Measurements from ENCODE around the gene OR52K1. TPM values are rescaled to one million over a fixed set of nuclear protein-coding genes. Genes with fewer than 3 reads are reported as not detected.
"Not testable (repeated sequence)": the region's sequence is repeated elsewhere in the genome, so short reads cannot be mapped to it uniquely, and the experiment has no call there.

Gene OR52K1
- polyA plus RNA-seq, 6 donors from 2014 or later, result not detected

GRCh38 chr11:4496557-4497248 is 14.3 kb downstream of the OR52K1 start:
- ATAC-seq (ENCODE audit: low read depth in 2 of 2), result no peak

GRCh38 chr11:4508886-4509285 is 26.4 kb downstream of the OR52K1 start:
- DNase-seq, result no peak
- Mint-ChIP-seq H3K4me3 (no peak overlapping the region), H3K4me1 (no peaks in the 10 kb centered on the region), H3K9me3 (peaks cover 3 to 9% (median 6%) of the 10 kb centered on the region in 7 donors), H3K27ac (no peak overlapping the region), H3K36me3 (peaks cover 0 to 7% of the 10 kb centered on the region in 2 donors), H3K27me3 (peaks cover 23 to 29% (median 29%) of the 10 kb centered on the region in 3 donors)
- no peak for ATAC-seq (ENCODE audit: low read depth in 2 of 2)

More at GRCh38 chr11:4496557-4497248, 14.3 kb downstream of the OR52K1 start:
- DNase-seq, result no peak
- Mint-ChIP-seq H3K27ac (no peak overlapping the region), H3K4me1 (peaks cover 0 to 6% (median 5%) of the 10 kb centered on the region in 3 donors), H3K36me3 (peaks cover 0 to 3% of the 10 kb centered on the region in 2 donors), H3K9me3 (peaks cover 0 to 9% (median 0%) of the 10 kb centered on the region in 7 donors), H3K27me3 (peaks cover 4 to 11% (median 6%) of the 10 kb centered on the region in 3 donors), H3K4me3 (no peak overlapping the region)

DNA sequence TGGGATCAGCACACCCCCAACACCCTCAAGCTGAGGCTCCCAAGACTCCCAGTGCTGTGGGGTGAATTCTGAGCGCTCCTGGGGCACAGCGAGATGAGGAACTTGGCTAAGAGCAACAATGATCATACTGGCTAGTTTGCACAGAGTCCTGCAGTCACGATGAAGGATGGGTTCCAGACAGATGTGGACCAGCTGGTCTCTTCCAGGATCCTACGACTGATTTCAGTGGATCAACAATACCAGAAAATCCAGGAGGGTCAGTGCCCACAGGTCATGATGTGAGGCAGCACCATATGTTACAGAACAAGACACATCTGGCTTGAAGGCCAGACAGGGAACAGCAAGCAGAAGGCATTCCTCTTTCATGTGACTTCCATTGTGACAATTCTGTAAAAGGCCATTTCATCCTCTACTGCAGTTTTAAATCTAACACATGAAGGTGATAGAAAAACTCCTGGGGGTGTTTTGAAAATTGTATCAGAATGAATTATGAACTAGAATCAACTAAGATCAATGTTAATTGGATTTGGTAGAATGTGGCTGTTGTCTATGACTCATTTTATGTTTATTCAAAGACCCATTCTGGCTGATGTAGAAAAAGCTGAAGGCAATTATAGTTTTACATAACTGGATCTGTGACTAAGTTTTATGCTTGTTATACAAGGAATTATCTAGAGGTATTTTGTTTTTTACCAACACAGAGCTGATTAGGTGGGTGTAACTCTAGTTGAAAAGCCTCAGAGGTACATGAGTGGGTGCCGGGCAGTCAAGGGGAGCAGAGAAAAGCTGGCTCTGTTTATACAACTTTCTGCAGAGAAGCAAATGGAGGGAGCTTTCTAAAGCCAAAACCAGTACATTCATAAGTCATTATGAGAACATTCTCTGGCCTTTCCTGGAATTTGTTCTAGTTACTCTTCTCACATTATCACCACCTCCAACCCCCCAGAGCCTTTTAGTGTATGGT is 29.1 kb downstream of the OR52K1 start:
- Mint-ChIP-seq H3K36me3 (peaks cover 0 to 7% of the 10 kb centered on the region in 2 donors), H3K27me3 (peaks cover 16 to 19% (median 19%) of the 10 kb centered on the region in 3 donors), H3K9me3 (peaks cover 3 to 9% (median 7%) of the 10 kb centered on the region in 7 donors), H3K4me1 (no peaks in the 10 kb centered on the region), H3K4me3 (no peak overlapping the region), H3K27ac (no peak overlapping the region)
- DNase-seq (no peak), ATAC-seq (ENCODE audit: low read depth in 2 of 2) (no peak)

DNA sequence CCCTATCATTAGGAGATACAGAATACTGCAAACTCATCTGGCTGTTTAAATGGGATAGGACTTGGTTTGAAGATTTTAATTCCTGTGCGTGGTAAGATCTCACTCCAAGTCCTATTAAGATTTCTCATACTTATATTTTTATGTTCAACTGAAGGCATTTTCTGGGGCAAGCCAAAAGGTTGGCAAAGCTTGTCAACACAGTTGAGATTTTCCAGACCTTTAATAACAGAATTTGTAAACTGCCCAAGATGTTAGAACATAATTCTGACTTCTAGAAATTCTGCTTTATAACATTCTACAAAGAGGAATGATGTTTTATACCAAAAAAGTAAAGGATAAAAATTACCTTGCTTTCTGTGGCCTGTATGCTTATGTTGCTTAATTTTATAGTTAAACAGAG is 31.8 kb downstream of the OR52K1 start:
- Mint-ChIP-seq H3K4me3 (no peak overlapping the region), H3K36me3 (no peaks in the 10 kb centered on the region), H3K9me3 (peaks cover 0 to 4% (median 0%) of the 10 kb centered on the region in 7 donors), H3K27ac (no peak overlapping the region), H3K4me1 (no peaks in the 10 kb centered on the region), H3K27me3 (peaks cover 6 to 24% (median 8%) of the 10 kb centered on the region in 3 donors)
- ATAC-seq (ENCODE audit: low read depth in 2 of 2), result no peak
- DNase-seq, result no peak

DNA sequence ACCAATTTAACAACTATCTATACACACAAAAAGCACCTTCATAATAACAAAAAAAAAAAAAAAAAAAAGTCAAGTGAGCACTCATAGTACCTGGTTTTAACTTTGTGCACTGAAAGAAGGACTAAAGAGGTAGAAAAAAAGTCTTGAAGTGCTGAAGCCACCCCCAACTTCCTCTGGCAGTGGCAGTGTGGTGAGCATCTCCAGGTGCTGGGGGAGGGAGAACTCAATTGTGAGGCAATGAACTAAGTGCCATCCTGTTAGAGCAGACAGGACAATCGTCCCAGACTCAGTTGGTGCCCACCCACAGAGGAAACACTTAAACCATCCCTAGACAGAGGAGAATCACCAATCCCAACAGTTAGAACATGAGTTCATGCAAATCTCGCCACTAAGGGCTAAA is 39.9 kb downstream of the OR52K1 start:
- no peak overlapping the region for H3K4me3 Mint-ChIP-seq
- DNase-seq (no peak), ATAC-seq (ENCODE audit: low read depth in 2 of 2) (no peak)
- H3K4me1 Mint-ChIP-seq, result no peaks in the 10 kb centered on the region
- H3K27me3 Mint-ChIP-seq, result peaks cover 16 to 52% (median 34%) of the 10 kb centered on the region in 3 donors
- H3K9me3 Mint-ChIP-seq, result no peaks in the 10 kb centered on the region
- H3K27ac Mint-ChIP-seq, result no peak overlapping the region
- H3K36me3 Mint-ChIP-seq, result peaks cover 0 to 4% of the 10 kb centered on the region in 2 donors

- ATAC-seq (ENCODE audit: low read depth in 2 of 2) (no peak), DNase-seq (no peak)
- peaks cover 20 to 52% (median 34%) of the 10 kb centered on the region in 3 donors for H3K27me3 Mint-ChIP-seq
- no peak overlapping the region for H3K27ac Mint-ChIP-seq
- H3K4me1 Mint-ChIP-seq, result no peaks in the 10 kb centered on the region
- no peaks in the 10 kb centered on the region for H3K9me3 Mint-ChIP-seq
- no peak overlapping the region for H3K4me3 Mint-ChIP-seq
- H3K36me3 Mint-ChIP-seq, result peaks cover 0 to 4% of the 10 kb centered on the region in 2 donors
These were observed 40.3 kb downstream of the OR52K1 start for GRCh38 chr11:4522752-4523151.

GRCh38 chr11:4523666-4524065 is 41.2 kb downstream of the OR52K1 start:
- Mint-ChIP-seq H3K4me1 (no peaks in the 10 kb centered on the region), H3K27ac (no peak overlapping the region), H3K27me3 (peaks cover 25 to 51% (median 34%) of the 10 kb centered on the region in 3 donors)

GRCh38 chr11:4527926-4528325 is 45.5 kb downstream of the OR52K1 start:
- Mint-ChIP-seq H3K9me3 (peaks cover 0 to 5% (median 0%) of the 10 kb centered on the region in 7 donors), H3K27me3 (peaks cover 15 to 35% (median 30%) of the 10 kb centered on the region in 3 donors)
- ATAC-seq (ENCODE audit: low read depth in 2 of 2), result no peak

More at GRCh38 chr11:4523666-4524065, 41.2 kb downstream of the OR52K1 start:
- no peak overlapping the region for H3K4me3 Mint-ChIP-seq
- DNase-seq, result no peak
- no peak for ATAC-seq (ENCODE audit: low read depth in 2 of 2)
- peaks cover 0 to 4% of the 10 kb centered on the region in 2 donors for H3K36me3 Mint-ChIP-seq
- no peaks in the 10 kb centered on the region for H3K9me3 Mint-ChIP-seq

DNA sequence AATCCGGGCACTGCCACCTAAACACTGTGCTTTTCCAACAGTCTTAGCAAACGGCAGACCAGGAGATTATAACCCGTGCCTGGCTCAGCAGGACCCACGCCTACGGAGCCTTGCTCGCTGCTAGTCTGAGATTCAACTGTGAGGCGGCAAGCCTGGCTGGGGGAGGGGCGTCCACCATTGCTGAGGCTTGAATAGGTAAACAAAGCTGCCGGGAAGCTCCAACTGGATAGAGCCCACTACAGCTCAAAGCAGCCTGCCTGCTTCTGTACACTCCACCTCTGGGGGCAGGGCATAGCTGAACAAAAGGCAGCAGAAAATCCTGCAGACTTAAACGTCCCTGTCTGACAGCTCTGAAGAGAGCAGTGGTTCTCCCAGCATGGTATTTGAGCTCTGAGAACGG is 49.2 kb downstream of the OR52K1 start:
- peaks cover 15 to 22% (median 19%) of the 10 kb centered on the region in 3 donors for H3K27me3 Mint-ChIP-seq
- not testable (repeated sequence) for H3K27ac Mint-ChIP-seq; ATAC-seq (ENCODE audit: low read depth in 2 of 2); DNase-seq; H3K4me3 Mint-ChIP-seq; H3K9me3 Mint-ChIP-seq; H3K36me3 Mint-ChIP-seq; H3K4me1 Mint-ChIP-seq

More at GRCh38 chr11:4527926-4528325, 45.5 kb downstream of the OR52K1 start:
- H3K4me1 Mint-ChIP-seq, result no peaks in the 10 kb centered on the region
- DNase-seq, result no peak
- no peak overlapping the region for H3K4me3 Mint-ChIP-seq
- no peaks in the 10 kb centered on the region for H3K36me3 Mint-ChIP-seq
- no peak overlapping the region for H3K27ac Mint-ChIP-seq

GRCh38 chr11:4539603-4540219 is 57.3 kb downstream of the OR52K1 start:
- Mint-ChIP-seq H3K36me3 (no peaks in the 10 kb centered on the region), H3K4me1 (no peaks in the 10 kb centered on the region), H3K27ac (no peak overlapping the region), H3K9me3 (peaks cover 0 to 4% (median 0%) of the 10 kb centered on the region in 7 donors), H3K27me3 (peaks cover 18 to 30% (median 25%) of the 10 kb centered on the region in 3 donors), H3K4me3 (no peak overlapping the region)
- ATAC-seq (ENCODE audit: low read depth in 2 of 2), result no peak
- DNase-seq, result peak; percentile 8

DNA sequence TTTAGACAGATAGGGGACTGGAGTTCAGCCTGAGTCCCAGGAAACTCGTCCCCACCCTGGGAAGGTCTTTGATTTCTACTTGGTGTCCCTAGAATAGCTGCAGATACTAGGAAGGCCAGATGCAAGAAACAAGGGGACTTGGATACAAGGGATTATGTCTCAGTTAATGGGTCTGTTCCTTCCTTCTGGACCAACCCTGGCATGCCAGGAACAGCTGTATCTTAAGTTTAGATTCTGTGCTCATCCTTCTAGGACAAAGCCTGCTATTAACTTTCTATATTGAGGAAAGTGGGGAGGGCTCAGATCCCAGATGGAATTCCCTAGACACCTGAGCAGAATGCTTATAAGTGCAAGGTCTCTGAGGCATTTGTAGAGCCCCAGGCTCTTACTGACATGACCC is 58.6 kb downstream of the OR52K1 start:
- Mint-ChIP-seq H3K9me3 (peaks cover 0 to 4% (median 0%) of the 10 kb centered on the region in 7 donors), H3K27me3 (peaks cover 29 to 34% (median 30%) of the 10 kb centered on the region in 3 donors), H3K4me1 (no peaks in the 10 kb centered on the region), H3K36me3 (no peaks in the 10 kb centered on the region), H3K4me3 (no peak overlapping the region), H3K27ac (no peak overlapping the region)
- DNase-seq (no peak), ATAC-seq (ENCODE audit: low read depth in 2 of 2) (no peak)

Data from naive B cell (primary cell).